ENCODE data around the gene MBOAT1.
"Not testable (repeated sequence)": the region's sequence is repeated elsewhere in the genome, so short reads cannot be mapped to it uniquely, and the experiment has no call there.

MBOAT1 gene

GRCh38 chr6:20212392-20213111 lies at the start of gene MBOAT1:
Gene MBOAT1 (minus strand): TSS chr6:20212469. CDS start chr6:20212234, 235 bp downstream.
- peak; percentile 81 to 84 for DNase-seq (ENCODE audit: low read depth in 2 of 2)

GRCh38 chr6:20261685-20262084 lies 49.4 kb upstream of the MBOAT1 start:
- no peak for DNase-seq (ENCODE audit: low read depth in 2 of 2)

GRCh38 chr6:20260360-20260759 lies 48.1 kb upstream of the MBOAT1 start:
- no peak for DNase-seq (ENCODE audit: low read depth in 2 of 2)

- no peak for DNase-seq (ENCODE audit: low read depth in 2 of 2)
Observed at GRCh38 chr6:20259316-20260049, 47.2 kb upstream of the MBOAT1 start.

GRCh38 chr6:20255428-20255827 lies 43.2 kb upstream of the MBOAT1 start:
- no peak for DNase-seq (ENCODE audit: low read depth in 2 of 2)

- no peak for DNase-seq (ENCODE audit: low read depth in 2 of 2)
Observed at GRCh38 chr6:20254295-20254694, 42.0 kb upstream of the MBOAT1 start.

- DNase-seq (ENCODE audit: low read depth in 2 of 2): no peak
Observed at GRCh38 chr6:20253021-20253420, 40.8 kb upstream of the MBOAT1 start.

GRCh38 chr6:20252311-20252710 lies 40.0 kb upstream of the MBOAT1 start:
- DNase-seq (ENCODE audit: low read depth in 2 of 2): no peak

GRCh38 chr6:20251525-20251924 lies 39.3 kb upstream of the MBOAT1 start:
- DNase-seq (ENCODE audit: low read depth in 2 of 2): no peak

GRCh38 chr6:20246125-20246524 lies 33.9 kb upstream of the MBOAT1 start:
- DNase-seq (ENCODE audit: low read depth in 2 of 2): no peak

- DNase-seq (ENCODE audit: low read depth in 2 of 2): not testable (repeated sequence)
Observed at GRCh38 chr6:20244807-20245681, 32.8 kb upstream of the MBOAT1 start.

GRCh38 chr6:20243288-20243687 lies 31.0 kb upstream of the MBOAT1 start:
- DNase-seq (ENCODE audit: low read depth in 2 of 2): no peak

- no peak for DNase-seq (ENCODE audit: low read depth in 2 of 2)
Observed at GRCh38 chr6:20242397-20242796, 30.1 kb upstream of the MBOAT1 start.

- DNase-seq (ENCODE audit: low read depth in 2 of 2): no peak
Observed at GRCh38 chr6:20241102-20241501, 28.8 kb upstream of the MBOAT1 start.

- DNase-seq (ENCODE audit: low read depth in 2 of 2): no peak
Observed at GRCh38 chr6:20238688-20239587, 26.7 kb upstream of the MBOAT1 start.

GRCh38 chr6:20237677-20238460 lies 25.6 kb upstream of the MBOAT1 start:
- no peak for DNase-seq (ENCODE audit: low read depth in 2 of 2)

GRCh38 chr6:20236909-20237600 lies 24.8 kb upstream of the MBOAT1 start:
- no peak for DNase-seq (ENCODE audit: low read depth in 2 of 2)

- no peak for DNase-seq (ENCODE audit: low read depth in 2 of 2)
Observed at GRCh38 chr6:20236344-20236743, 24.1 kb upstream of the MBOAT1 start.

GRCh38 chr6:20235041-20235440 lies 22.8 kb upstream of the MBOAT1 start:
- no peak for DNase-seq (ENCODE audit: low read depth in 2 of 2)

- DNase-seq (ENCODE audit: low read depth in 2 of 2): no peak
Observed at GRCh38 chr6:20234136-20234535, 21.9 kb upstream of the MBOAT1 start.
